Neural cell (in vitro differentiated cells): Measurements from ENCODE around the gene PCMT1. TPM values are rescaled to one million over a fixed set of nuclear protein-coding genes. Genes with fewer than 3 reads are reported as not detected.

Source experiments
- H2AFZ ChIP-seq: fragments of 200-600, 300-800 bp; sonication (generic), shearing (Covaris generic); 2 replicates; pipeline ENCODE4 v1.6.0; 2014; ENCODE audit warnings: low read depth, mild to moderate bottlenecking, antibody characterized with exemption, low read length, moderate library complexity
- H3F3A ChIP-seq: fragments of 200-600 bp; shearing (Covaris generic); 2 replicates; pipeline ENCODE4 v1.6.1; 2016; ENCODE audit warnings: mild to moderate bottlenecking, moderate library complexity, mixed read lengths, antibody characterized with exemption, low read length; ENCODE audit not compliant: insufficient read depth, poor library complexity, severe bottlenecking
- H3K27ac ChIP-seq: fragments of 200-600, 300-800 bp; sonication (generic), shearing (Covaris generic); 2 replicates; pipeline ENCODE4 v1.5.1; 2014; ENCODE audit warnings: mild to moderate bottlenecking, low read length, moderate library complexity
- H3K27me3 ChIP-seq: fragments of 300-800, 200-600 bp; sonication (generic), shearing (Covaris generic); 2 replicates; pipeline ENCODE4 v1.6.0; 2014; ENCODE audit warnings: mild to moderate bottlenecking, low read depth, low read length, moderate library complexity; ENCODE audit not compliant: insufficient read depth
- H3K36me3 ChIP-seq: fragments of 300-800, 200-600 bp; sonication (generic), shearing (Covaris generic); 2 replicates; pipeline ENCODE4 v1.5.1; 2014; ENCODE audit warnings: mild to moderate bottlenecking, antibody characterized with exemption, low read length, moderate library complexity; ENCODE audit not compliant: insufficient read depth
- H3K4me2 ChIP-seq: fragments of 300-800, 200-600 bp; sonication (generic), shearing (Covaris generic); 2 replicates; pipeline ENCODE4 v1.6.0; 2014; ENCODE audit warnings: mild to moderate bottlenecking, low read length
- H3K4me3 ChIP-seq: fragments of 300-800, 200-600 bp; sonication (generic), shearing (Covaris generic); 2 replicates; pipeline ENCODE4 v1.5.1; 2014; ENCODE audit warnings: mild to moderate bottlenecking, low read length, moderate library complexity
- H3K79me2 ChIP-seq: fragments of 200-600 bp; shearing (Covaris generic); replicated peaks from 2 replicates; pipeline ENCODE4 v1.6.0; 2014; ENCODE audit warnings: mild to moderate bottlenecking, low read length, moderate library complexity; ENCODE audit not compliant: insufficient read depth
- H3K9ac ChIP-seq: fragments of 300-800, 200-600 bp; sonication (generic), shearing (Covaris generic); 2 replicates; pipeline ENCODE4 v1.6.1; 2016; ENCODE audit warnings: mild to moderate bottlenecking, low read length, mixed read lengths
- H3K9me2 ChIP-seq: fragments of 200-600 bp; shearing (Covaris generic); 2 replicates; pipeline ENCODE4 v1.6.1; 2016; ENCODE audit warnings: mild to moderate bottlenecking, low read length, mixed read lengths; ENCODE audit not compliant: insufficient read depth
- H3K9me3 ChIP-seq: fragments of 200-600, 300-800 bp; sonication (generic), shearing (Covaris generic); 2 replicates; pipeline ENCODE4 v1.6.1; 2016; ENCODE audit warnings: mild to moderate bottlenecking, mixed run types, low read length, moderate library complexity, mixed read lengths
- H4K20me1 ChIP-seq: fragments of 200-600 bp; shearing (Covaris generic); 2 replicates; pipeline ENCODE4 v1.6.1; 2016; ENCODE audit warnings: mild to moderate bottlenecking, mixed run types; ENCODE audit not compliant: insufficient read depth
- CTCF ChIP-seq: fragments of 450-650 bp; IDR thresholded peaks from 2 replicates; pipeline ENCODE4 v1.5.1; 2014; ENCODE audit warnings: antibody characterized with exemption, mild to moderate bottlenecking, moderate library complexity; ENCODE audit not compliant: poor library complexity, severe bottlenecking
- EP300 ChIP-seq: fragments of 450-650 bp; conservative IDR thresholded peaks from 2 replicates; pipeline ENCODE4 v1.6.1; 2014; ENCODE audit warnings: antibody characterized with exemption, mild to moderate bottlenecking, moderate library complexity; ENCODE audit not compliant: poor library complexity, severe bottlenecking
- EZH2 ChIP-seq: fragments of 200-600, 300-800 bp; shearing (Covaris generic), sonication (generic); IDR thresholded peaks from 2 replicates; pipeline ENCODE4 v1.6.1; 2014; ENCODE audit warnings: antibody characterized with exemption, low read length, borderline replicate concordance, mild to moderate bottlenecking; ENCODE audit not compliant: insufficient read depth, poor library complexity, severe bottlenecking
- MXI1 ChIP-seq: fragments of 450-650 bp; conservative IDR thresholded peaks from 2 replicates; pipeline ENCODE4 v1.6.1; 2014; ENCODE audit warnings: antibody characterized with exemption, mild to moderate bottlenecking; ENCODE audit not compliant: poor library complexity, severe bottlenecking
- POLR2AphosphoS5 ChIP-seq: IDR thresholded peaks from 2 replicates; pipeline ENCODE4 v1.6.1; 2012
- RAD21 ChIP-seq: fragments of 450-650 bp; conservative IDR thresholded peaks from 2 replicates; pipeline ENCODE4 v1.6.1; 2014; ENCODE audit warnings: antibody characterized with exemption, mild to moderate bottlenecking, moderate library complexity
- REST ChIP-seq: IDR thresholded peaks from 2 replicates; pipeline ENCODE4 v1.6.1; 2012; ENCODE audit warnings: borderline replicate concordance
- SMC3 ChIP-seq: fragments of 450-650 bp; conservative IDR thresholded peaks from 2 replicates; pipeline ENCODE4 v1.6.1; 2014; ENCODE audit warnings: antibody characterized with exemption, mild to moderate bottlenecking, moderate library complexity; ENCODE audit not compliant: poor library complexity
- TAF1 ChIP-seq: IDR thresholded peaks from 2 replicates; pipeline ENCODE4 v1.6.1; 2012; ENCODE audit warnings: low read depth
- polyA plus RNA-seq: library from polyadenylated mRNA; depleted of rRNA; stranded (reverse); fragments of >200 nt; gene quantifications from 2 replicates; pipeline ENCODE4 v1.2.3, GENCODE V29; 2014

Gene PCMT1
- polyA plus RNA-seq, 1 donor from 2014 or later: 384 TPM

GRCh38 chr6:149830731-149831307 lies 81.3 kb downstream of the PCMT1 start:
- no peak overlapping the region for H3K9ac ChIP-seq
- H3K36me3 ChIP-seq: no peaks in the 10 kb centered on the region
- no peaks in the 10 kb centered on the region for H3K9me2 ChIP-seq
- no peak overlapping the region for H3K27ac ChIP-seq
- TF ChIP-seq CTCF (no peak), TAF1 (no peak), RAD21 (no peak)
- H3K4me3 ChIP-seq: no peak overlapping the region
- H2AFZ ChIP-seq: no peak overlapping the region
- H3F3A ChIP-seq: no peaks in the 10 kb centered on the region
- H3K4me2 ChIP-seq: no peak overlapping the region
- H3K27me3 ChIP-seq: no peaks in the 10 kb centered on the region
- H3K9me3 ChIP-seq: no peaks in the 10 kb centered on the region
- H4K20me1 ChIP-seq: no peaks in the 10 kb centered on the region
- H3K79me2 ChIP-seq: no peaks in the 10 kb centered on the region

GRCh38 chr6:149831308-149831820 lies 81.8 kb downstream of the PCMT1 start:
- H3K4me3 ChIP-seq: no peak overlapping the region
- TF ChIP-seq TAF1 (no peak), REST (no peak), MXI1 (no peak), EZH2 (no peak), EP300 (no peak), POLR2AphosphoS5 (no peak), RAD21 (no peak), CTCF (no peak), SMC3 (no peak)
- H3K27ac ChIP-seq: no peak overlapping the region
- H3F3A ChIP-seq: no peaks in the 10 kb centered on the region
- H3K9me2 ChIP-seq: no peaks in the 10 kb centered on the region
- H3K9ac ChIP-seq: no peak overlapping the region
- H3K36me3 ChIP-seq: no peaks in the 10 kb centered on the region
- no peak overlapping the region for H3K4me2 ChIP-seq
- H3K27me3 ChIP-seq: no peaks in the 10 kb centered on the region
- no peaks in the 10 kb centered on the region for H4K20me1 ChIP-seq
- H2AFZ ChIP-seq: no peak overlapping the region
- H3K9me3 ChIP-seq: no peaks in the 10 kb centered on the region
- H3K79me2 ChIP-seq: no peaks in the 10 kb centered on the region
